Measurements from ENCODE around the gene CDX2.

Gene CDX2

DNA sequence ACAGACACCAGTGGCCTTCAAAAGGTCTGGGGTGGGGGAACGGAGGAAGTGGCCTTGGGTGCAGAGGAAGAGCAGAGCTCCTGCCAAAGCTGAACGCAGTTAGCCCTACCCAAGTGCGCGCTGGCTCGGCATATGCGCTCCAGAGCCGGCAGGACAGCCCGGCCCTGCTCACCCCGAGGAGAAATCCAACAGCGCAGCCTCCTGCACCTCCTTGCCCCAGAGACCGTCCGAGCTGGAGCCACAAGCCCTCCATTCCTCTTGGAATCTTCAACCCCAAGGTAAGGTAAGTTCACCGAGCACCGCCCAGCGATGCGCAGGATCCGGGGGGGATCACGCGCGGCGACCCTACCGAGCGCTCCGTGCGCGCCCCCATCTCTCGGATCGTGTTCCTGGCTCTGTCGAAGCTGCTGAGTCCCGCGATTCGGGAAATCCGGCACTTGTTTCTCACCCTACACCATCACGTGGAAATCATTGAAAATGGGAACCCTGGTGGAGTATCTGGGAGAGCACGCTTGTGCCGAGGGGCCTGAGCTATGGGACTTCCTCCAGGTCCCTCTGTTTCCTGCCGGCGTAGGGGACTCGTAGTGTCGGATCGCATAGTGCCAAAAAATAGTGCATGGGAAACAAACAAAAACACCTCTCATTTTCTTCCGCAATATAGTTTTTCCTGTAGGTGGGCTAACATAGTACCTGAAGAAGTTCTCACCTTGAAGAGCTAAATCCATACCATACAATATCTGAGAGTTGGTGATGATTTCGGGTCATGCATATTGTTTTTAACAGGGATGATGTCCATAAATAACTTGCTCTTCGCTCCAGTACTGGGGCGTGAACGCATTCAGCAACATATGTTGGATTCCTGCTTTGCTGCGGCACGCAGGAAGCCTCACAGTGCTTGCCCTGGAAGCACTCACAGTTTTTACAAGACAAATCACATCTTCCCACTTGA lies 40.0 kb downstream of the CDX2 start:
- DNase-seq (ENCODE audit: low read depth in 2 of 2) = no peak

DNA sequence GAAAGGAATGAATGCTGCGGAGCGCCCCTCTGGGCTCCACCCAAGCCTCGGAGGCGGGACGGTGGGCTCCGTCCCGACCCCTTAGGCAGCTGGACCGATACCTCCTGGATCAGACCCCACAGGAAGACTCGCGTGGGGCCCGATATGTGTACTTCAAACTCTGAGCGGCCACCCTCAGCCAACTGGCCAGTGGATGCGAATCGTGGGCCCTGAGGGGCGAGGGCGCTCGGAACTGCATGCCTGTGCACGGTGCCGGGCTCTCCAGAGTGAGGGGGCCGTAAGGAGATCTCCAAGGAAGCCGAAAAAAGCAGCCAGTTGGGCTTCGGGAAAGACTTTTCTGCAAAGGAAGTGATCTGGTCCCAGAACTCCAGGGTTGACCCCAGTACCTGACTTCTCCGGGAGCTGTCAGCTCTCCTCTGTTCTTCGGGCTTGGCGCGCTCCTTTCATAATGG lies 40.7 kb downstream of the CDX2 start:
- no peak for DNase-seq (ENCODE audit: low read depth in 2 of 2)

DNA sequence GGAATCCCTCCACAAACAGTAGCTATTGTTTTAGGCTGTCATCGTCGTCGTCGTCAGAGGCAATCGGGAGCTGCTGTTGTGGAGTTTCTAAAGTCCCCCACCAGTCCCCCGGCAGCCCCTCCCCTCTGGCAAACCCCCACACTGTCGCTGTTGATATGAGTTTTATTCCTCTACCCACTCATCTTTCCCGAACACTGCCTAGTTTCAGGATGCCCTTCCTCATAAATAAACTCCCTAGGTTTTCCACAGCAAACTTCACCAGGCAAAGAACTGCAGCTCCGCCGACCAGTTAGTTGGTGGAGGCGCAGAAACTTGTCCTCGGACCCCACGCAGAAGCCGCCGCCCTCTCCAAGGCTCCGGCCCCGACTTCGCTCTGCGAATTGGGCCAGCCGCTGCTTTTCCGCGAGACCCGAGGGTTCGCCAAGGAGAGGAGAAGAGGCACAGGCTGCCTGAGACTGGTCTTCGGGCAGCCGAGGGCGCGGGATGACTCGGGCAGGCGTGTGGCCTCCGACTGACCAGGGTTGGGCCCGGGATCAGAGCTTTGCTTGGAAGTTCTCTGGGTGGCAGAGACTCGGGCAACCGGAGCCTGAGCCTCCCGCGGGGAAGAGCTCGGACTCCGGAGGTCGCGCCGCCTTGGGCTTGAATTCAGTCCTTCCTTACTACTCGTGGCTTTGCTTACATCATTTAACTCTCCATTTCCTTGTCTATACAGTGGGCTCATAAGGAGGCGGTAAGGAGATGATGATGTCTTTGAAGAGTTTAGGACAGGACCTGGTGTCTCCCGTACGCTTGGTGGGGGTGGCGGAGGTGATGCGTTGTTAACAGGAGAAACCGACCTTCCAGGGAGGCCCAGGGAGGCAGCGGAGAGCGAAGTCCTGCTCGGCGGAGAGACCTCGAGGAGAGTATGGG lies 41.4 kb downstream of the CDX2 start:
- DNase-seq (ENCODE audit: low read depth in 2 of 2) = no peak

DNA sequence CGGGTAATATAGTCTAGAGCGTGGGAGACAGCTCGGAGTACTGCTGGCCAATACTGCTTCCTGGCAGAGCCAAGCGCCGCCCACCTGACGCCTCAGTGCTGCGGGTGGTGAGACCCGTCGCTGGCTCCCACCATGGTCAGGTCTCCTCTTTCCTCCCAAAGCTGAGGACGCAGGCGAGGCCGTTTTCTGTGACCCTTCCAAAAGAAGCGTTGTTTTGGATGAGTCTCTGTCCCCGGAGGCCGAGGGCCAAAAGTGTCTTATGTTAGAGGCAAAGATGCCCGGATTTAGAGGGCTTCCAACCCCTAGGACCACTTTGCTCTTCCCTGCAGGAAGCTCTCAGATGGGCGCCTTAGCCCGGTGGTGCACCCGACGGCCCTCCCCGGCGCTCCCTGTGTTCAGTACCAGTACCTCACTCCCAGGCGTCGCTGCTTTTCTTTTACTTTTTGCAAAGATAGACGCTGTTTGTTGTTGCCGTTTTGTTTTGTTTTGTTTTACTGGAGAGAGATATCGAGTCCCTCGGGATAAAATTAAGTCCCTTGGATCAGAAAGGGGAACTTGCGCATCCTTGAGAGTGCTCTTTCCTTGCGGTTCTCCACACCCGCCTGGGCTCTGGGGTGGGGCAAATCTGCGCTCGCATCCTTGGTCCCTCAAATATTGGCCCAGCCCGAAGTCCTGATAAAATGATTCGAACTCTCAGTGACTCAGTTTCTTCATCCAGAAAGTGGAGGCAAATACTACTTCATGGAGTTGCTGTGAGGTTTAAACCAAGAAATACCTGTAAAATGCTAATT lies 42.3 kb downstream of the CDX2 start:
- no peak for DNase-seq (ENCODE audit: low read depth in 2 of 2)

DNA sequence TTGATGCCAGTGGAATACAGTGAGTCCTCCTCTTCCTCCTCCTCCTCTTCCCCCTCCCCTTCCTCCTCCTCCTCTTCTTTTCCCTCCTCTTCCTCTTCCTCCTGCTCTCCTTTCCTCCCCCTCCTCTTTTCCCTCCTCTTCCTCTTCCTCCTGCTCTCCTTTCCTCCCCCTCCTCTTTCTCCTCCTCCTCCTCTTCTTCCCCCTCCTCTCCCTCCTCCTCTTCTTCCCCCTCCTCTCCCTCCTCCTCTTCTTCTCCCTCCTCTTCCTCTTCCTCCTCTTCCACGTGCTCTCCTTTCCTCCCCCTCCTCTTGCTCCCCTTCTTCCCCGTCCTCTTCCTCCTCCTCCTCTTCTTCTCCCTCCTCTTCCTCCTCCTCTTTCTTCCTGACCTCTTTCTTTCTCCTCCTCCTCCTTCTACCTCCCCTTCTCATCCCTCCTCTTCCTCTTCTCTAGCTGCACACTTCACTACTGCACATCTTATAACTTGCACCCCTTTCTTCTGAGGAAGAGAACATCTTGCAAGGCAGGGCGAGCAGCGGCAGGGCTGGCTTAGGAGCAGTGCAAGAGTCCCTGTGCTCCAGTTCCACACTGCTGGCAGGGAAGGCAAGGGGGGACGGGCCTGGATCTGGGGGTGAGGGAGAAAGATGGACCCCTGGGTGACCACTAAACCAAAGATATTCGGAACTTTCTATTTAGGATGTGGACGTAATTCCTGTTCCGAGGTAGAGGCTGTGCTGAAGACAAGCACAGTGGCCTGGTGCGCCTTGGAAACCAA lies 43.7 kb downstream of the CDX2 start:
- no peak for DNase-seq (ENCODE audit: low read depth in 2 of 2)

DNA sequence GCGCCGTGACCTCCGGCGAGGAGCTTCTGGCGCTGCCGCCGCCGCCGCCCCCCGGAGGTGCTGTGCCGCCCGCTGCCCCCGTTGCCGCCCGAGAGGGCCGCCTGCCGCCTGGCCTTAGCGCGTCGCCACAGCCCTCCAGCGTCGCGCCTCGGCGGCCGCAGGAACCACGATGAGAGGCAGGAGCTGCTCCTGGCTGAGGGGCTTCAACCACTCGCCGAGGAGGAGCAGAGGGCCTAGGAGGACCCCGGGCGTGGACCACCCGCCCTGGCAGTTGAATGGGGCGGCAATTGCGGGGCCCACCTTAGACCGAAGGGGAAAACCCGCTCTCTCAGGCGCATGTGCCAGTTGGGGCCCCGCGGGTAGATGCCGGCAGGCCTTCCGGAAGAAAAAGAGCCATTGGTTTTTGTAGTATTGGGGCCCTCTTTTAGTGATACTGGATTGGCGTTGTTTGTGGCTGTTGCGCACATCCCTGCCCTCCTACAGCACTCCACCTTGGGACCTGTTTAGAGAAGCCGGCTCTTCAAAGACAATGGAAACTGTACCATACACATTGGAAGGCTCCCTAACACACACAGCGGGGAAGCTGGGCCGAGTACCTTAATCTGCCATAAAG lies 44.5 kb downstream of the CDX2 start:
- DNase-seq (ENCODE audit: low read depth in 2 of 2) = no peak

DNA sequence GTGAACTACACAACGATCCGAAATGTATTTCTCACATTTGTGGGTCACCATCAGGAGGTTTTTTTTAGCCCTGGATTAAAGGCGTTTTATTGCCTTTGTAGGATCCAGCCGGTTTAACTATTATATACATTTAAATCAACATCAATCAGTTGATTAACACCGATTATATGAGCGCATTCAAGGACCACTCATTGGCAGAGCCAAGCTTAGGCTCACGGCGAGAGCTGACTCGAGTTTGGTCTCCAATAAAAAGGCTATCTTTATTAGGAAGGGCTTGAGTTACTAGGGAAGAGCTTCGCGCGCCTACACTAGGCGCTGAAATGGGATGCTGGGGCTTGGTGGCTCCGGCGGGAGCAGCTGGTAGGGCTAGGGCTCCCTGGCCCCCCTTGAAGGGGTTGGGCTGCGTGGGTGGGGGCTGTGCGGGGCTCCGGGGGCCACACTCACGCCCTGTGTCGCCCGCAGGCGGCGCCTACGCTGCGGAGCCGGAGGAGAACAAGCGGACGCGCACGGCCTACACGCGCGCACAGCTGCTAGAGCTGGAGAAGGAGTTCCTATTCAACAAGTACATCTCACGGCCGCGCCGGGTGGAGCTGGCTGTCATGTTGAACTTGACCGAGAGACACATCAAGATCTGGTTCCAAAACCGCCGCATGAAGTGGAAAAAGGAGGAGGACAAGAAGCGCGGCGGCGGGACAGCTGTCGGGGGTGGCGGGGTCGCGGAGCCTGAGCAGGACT lies 45.2 kb downstream of the CDX2 start:
- no peak for DNase-seq (ENCODE audit: low read depth in 2 of 2)

DNA sequence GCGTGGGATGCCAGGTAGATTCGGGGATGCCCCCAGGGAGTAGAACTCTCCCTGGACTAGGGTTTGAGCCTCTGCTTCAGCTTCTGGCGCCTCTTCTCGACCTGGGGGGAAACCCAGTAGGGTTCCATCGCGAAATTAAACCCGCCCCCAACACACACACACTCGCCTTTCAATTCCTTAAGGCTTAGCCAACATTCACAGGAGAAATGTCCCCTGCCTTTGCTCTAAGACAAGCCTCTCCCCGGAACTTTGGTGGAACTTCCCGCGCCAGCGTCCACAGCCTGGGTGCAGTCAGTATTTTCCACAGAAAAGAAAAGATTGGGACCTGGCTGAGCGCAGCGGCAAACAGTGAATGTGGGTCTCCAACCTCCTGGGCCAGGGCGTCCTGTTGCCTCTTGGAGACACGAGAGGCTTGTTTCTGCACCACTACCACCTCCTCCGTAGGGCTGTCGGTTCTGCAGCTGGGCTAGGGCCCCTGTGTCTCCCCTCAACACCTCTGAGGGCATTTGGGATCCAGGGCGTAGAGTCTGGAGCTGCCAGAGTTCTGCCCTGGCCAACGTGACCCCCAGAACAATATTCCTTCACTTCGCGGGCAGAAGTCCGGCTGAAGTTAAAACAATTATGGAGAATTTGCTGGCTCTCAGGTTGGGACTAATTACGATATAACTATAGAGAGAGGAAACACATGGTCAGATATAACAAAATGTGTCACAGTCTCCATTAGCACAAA lies 46.1 kb downstream of the CDX2 start:
- no peak for DNase-seq (ENCODE audit: low read depth in 2 of 2)

DNA sequence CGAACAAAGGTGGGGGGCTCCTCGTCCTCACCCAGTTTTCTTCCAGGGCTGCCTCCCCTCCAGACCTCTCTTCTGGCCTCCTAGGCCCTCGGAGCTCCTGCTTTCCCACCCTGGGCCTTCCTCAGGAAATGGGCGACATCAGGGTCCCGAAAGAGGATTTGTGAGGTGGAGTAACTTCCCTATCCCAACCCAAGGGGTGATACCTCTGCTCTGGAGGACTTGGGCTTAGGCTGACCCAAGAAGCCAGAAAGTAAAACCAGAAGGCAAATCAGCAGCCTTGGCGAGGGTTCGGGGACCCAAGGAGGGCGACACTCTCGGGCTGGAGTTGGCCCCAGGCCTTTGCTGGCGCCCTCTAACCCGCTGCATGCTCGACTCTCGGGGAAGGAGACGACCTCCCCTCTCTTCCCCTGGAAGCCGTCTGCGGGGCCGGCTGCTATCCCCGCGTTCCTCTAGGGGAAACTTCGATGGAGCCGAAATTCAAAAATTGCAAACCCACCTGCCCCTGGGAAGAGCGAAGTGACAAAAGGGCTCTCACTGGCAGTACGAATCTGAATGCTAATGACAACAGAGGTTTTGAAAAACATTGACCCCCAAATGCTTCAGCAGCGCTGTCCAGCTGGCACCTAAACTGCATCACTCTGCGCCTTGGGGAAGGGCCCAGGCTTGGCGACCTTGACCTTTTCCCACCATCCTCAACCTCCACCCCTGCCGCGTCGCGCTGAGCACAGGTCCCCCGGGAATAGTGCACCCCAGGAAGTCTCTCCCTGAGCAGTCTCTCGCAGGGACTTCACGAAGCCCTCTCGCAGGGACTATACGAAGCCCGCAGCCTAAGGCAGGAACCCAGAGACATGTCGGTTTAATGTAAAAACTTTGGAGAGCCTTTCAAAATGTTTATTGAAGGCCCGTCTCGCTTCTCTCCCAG lies 46.9 kb downstream of the CDX2 start:
- DNase-seq (ENCODE audit: low read depth in 2 of 2) = no peak

DNA sequence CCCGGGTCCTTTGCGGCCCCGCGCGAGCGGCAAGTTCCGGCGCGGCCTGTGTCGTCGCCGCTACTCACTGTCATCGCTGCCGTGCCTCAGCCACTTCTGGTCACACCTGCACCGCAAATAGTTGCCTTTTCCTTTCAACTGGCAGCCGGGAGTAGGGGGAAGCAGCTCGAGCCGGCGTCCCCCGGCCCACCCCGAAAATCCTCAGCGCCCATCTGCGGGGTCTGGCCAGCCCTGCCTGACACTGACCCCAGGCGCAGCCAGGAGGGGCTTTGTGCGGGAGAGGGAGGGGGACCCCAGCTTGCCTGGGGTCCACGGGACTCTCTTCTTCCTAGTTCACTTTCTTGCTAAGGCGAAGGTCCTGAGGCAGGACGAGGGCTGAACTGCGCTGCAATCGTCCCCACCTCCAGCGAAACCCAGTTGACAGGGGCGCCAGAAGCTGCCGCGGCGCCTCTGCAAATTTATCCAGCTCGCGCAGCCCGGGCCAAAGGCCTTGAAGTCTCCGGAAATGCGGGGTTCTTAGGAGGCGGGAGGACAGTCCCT lies 47.6 kb downstream of the CDX2 start:
- no peak for DNase-seq (ENCODE audit: low read depth in 2 of 2)

DNA sequence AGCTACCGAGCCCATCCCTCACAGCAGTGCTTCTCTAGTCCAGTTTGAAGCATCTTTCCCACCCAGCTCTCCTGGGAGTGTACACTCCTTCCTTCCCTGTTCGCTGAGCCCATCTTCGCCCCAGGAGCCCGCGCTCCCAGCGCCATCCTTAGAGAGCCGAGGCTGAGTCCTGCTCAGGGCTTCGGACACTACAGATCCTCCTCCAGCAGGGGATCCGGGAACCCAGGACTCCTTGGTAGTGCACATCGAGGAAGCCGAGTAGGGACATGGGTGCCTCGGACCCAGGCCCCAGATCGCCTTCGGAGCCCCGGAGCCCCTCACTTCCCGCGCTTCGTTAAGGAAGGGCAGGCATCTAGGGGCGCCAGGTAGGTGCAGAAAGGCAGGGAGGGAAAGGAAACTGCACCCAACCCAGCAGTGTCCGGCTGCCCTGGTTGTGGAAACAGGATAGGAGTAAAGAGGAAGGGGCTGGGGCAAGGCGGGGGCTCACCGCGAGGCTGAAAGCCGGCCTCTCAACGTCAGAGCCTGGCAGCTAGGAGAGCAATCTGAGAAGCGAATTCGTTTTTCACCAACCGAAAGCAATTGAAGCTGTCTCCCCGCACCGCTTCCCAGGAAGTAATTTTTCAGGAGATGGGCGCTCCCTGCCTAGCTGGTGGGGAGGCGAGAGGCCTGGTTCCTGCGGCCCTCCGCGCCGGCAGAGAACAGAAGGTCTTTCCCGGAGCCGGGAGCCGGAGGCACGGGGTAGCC lies 48.3 kb downstream of the CDX2 start:
- no peak for DNase-seq (ENCODE audit: low read depth in 2 of 2)

DNA sequence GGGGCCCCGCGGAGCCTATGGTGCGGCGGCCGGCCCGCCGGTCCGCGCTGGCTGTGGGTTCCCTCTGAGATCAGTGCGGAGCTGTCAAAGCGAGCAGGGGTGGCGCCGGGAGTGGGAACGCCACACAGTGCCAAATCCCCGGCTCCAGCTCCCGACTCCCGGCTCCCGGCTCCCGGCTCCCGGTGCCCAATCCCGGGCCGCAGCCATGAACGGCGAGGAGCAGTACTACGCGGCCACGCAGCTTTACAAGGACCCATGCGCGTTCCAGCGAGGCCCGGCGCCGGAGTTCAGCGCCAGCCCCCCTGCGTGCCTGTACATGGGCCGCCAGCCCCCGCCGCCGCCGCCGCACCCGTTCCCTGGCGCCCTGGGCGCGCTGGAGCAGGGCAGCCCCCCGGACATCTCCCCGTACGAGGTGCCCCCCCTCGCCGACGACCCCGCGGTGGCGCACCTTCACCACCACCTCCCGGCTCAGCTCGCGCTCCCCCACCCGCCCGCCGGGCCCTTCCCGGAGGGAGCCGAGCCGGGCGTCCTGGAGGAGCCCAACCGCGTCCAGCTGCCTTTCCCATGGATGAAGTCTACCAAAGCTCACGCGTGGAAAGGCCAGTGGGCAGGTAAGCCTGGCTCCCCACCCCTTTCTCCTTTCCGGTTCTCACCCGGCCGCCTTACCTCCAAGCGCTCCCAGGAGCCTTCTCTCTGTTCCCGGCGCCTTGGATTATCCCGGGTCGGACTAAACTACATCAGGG lies 49.0 kb downstream of the CDX2 start, which contains the start of gene PDX1:
TSS of gene PDX1 (plus strand) at position 67 of the 743 bp plus-strand sequence. CDS start at position 206, 139 bp downstream.
- no peak for DNase-seq (ENCODE audit: low read depth in 2 of 2)

DNA sequence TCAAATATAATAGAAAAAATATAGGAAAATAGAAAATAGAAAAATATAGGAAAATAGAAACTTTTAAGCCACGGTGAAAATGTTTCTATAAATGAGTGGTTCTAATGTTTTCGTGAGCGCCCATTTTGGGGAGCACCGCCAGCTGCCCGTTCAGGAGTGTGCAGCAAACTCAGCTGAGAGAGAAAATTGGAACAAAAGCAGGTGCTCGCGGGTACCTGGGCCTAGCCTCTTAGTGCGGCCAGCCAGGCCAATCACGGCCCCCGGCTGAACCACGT lies 49.5 kb downstream of the CDX2 start:
- DNase-seq (ENCODE audit: low read depth in 2 of 2) = no peak

DNA sequence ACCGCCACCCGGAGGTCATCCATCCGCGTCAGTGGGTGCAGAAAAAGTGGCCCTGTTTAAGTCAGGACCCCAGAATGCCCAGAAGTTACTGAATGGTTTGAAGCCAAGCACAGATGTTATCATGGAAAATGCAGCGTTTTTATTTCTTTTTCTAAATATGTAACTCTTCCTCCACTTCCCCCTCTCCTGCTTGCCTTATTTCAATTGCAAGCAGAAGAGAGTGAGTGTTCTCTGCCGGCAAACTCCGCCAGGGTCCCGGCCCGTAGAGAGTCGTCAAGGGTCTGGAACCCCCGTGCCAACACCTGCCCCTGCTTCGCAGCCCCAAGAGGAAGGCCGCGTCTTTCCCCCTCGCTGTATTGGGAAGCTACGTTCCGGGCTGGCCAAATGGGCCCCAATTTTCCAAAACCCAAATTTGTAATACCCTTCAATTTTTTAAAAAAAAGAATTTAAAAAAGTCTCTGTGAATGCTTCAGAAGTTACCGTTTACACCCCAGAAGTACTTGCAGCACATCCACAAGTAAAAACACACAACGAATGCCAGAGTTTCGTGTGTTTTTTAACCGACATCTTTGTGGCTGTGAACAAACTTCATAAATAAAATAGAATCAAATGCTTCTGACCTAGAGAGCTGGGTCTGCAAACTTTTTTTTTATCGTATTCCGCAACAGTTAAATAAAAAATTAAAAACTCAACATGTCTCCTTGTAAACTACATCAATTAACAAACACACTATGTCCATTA lies 50.0 kb downstream of the CDX2 start:
- DNase-seq (ENCODE audit: low read depth in 2 of 2) = no peak

DNA sequence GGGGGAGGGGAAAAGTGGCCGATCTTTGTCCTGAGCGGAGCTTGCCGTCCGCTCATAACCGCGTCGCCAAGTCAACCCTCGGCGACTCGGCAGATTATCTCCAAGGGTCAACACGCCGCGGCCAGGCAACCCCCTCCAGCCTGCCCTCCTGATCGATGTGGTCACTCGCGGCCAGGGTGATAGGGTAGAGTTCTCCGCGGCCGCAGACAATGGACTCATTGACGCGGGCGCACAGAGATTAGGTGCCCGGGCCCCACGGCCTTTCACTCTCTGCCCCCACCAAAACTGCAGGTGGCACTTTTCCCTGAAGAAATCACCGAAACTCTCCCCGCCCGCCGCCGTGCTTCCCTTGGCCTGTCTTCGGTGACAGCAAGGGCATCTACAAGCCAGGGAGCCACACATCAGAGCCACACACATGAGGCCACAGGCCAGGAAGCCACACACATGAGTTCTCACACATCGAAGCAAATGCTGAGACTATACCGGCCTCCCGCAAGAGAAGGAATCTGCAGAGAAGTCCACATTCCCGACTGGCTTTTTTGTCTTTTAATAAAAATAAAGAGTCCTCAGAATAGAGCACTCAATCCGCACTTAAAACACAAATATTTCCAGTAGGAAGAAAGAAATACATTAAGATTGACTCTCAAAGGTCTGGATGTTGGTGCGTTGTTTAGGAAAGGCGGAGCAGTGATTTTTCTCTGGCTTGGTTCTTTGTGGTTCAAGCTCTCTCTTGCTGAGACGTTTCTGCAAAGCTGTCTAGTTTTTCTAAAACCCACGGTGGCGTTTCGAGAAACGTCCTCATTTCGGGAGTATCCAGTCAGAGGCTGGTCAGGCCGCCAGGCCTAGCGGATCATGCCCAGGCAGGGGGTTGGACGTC lies 50.8 kb downstream of the CDX2 start:
- DNase-seq (ENCODE audit: low read depth in 2 of 2) = no peak
